Activated CD4-positive, alpha-beta T cell treated with anti-CD3 and anti-CD28 coated beads, Interleukin-10, Interleukin-2, amounts not matched to agents 100 ng/mL and 50 ng/mL, durations not matched to agents 16 hours and 8 hours (primary cell): Measurements from ENCODE around the gene ACSL5.

Experiments used
- DNase-seq: peaks from one replicate; pipeline ENCODE4 v3.0.0-alpha.2; 2020

ACSL5 gene

GRCh38 chr10:112467541-112468075, 93.7 kb downstream of the ACSL5 start:
- no peak for DNase-seq

- DNase-seq, result peak; percentile 56
Measured at GRCh38 chr10:112471878-112472487, 98.1 kb downstream of the ACSL5 start.

- DNase-seq, result no peak
Measured at GRCh38 chr10:112475575-112476218, 101.8 kb downstream of the ACSL5 start.
